Femur (tissue), 1 donor: ENCODE results near the gene SLC33A1.

Experiments used
- DNase-seq: peaks from one replicate; pipeline ENCODE4 v3.0.0-alpha.2; 2017

Gene SLC33A1

GRCh38 chr3:155785662-155786295 lies 68.4 kb downstream of the SLC33A1 start:
- DNase-seq, result no peak

- no peak for DNase-seq
Observed at GRCh38 chr3:155782390-155782953, 71.8 kb downstream of the SLC33A1 start.

GRCh38 chr3:155780291-155780690 lies 73.9 kb downstream of the SLC33A1 start:
- no peak for DNase-seq

- DNase-seq, result no peak
Observed at GRCh38 chr3:155778462-155778861, 75.8 kb downstream of the SLC33A1 start.

- no peak for DNase-seq
Observed at GRCh38 chr3:155772801-155773200, 81.4 kb downstream of the SLC33A1 start.

- DNase-seq, result no peak
Observed at GRCh38 chr3:155771126-155771525, 83.1 kb downstream of the SLC33A1 start.
